NCI-H1417 (cell line): ENCODE data around the gene MT1HL1.
"Not testable (repeated sequence)": the region's sequence is repeated elsewhere in the genome, so short reads cannot be mapped to it uniquely, and the experiment has no call there.

Source experiments
- DNase-seq, 3 experiments: peaks; one replicate each; lab custom pipeline; 2025; lab: John Stamatoyannopoulos, UW

MT1HL1 gene

GRCh38 chr1:237016626-237017025 lies 12.4 kb upstream of the MT1HL1 start:
- no peak for DNase-seq

GRCh38 chr1:237013608-237014007 lies 9.4 kb upstream of the MT1HL1 start:
- no peak for DNase-seq

- DNase-seq = peak in 1 of 3 experiments; percentile 31
These were observed 8.6 kb upstream of the MT1HL1 start for GRCh38 chr1:237012788-237013383.

GRCh38 chr1:237012361-237012760 lies 8.1 kb upstream of the MT1HL1 start:
- DNase-seq = no peak

- no peak for DNase-seq
These were observed 7.2 kb upstream of the MT1HL1 start for GRCh38 chr1:237011432-237011831.

- no peak for DNase-seq
These were observed 5.4 kb upstream of the MT1HL1 start for GRCh38 chr1:237009611-237010010.

- no peak for DNase-seq
These were observed 3.1 kb upstream of the MT1HL1 start for GRCh38 chr1:237007147-237007881.

- DNase-seq = no peak
These were observed 1.4 kb upstream of the MT1HL1 start for GRCh38 chr1:237005674-237006073.

GRCh38 chr1:237003516-237003915 lies 725 bp downstream of the MT1HL1 start:
- no peak for DNase-seq

GRCh38 chr1:237000191-237000590 lies 4.0 kb downstream of the MT1HL1 start:
- no peak for DNase-seq

- DNase-seq = no peak
These were observed 5.7 kb downstream of the MT1HL1 start for GRCh38 chr1:236998546-236998945.

- DNase-seq = peak in 1 of 3 experiments; percentile 27
These were observed 6.4 kb downstream of the MT1HL1 start for GRCh38 chr1:236997882-236998281.

GRCh38 chr1:236997361-236997760 lies 6.9 kb downstream of the MT1HL1 start:
- no peak for DNase-seq

- no peak for DNase-seq
These were observed 9.8 kb downstream of the MT1HL1 start for GRCh38 chr1:236994450-236994849.

- no peak for DNase-seq
These were observed 11.8 kb downstream of the MT1HL1 start for GRCh38 chr1:236992449-236992848.

- DNase-seq = no peak
These were observed 14.2 kb downstream of the MT1HL1 start for GRCh38 chr1:236990052-236990445.

- DNase-seq = no peak
These were observed 14.8 kb downstream of the MT1HL1 start for GRCh38 chr1:236989290-236990051.

- DNase-seq = no peak
These were observed 20.4 kb downstream of the MT1HL1 start for GRCh38 chr1:236983818-236984217.

GRCh38 chr1:236982380-236982779 lies 21.9 kb downstream of the MT1HL1 start:
- DNase-seq = no peak

- not testable (repeated sequence) for DNase-seq
These were observed 22.8 kb downstream of the MT1HL1 start for GRCh38 chr1:236981431-236981830.

- DNase-seq = no peak
These were observed 23.6 kb downstream of the MT1HL1 start for GRCh38 chr1:236980673-236981072.

- DNase-seq = no peak
These were observed 24.9 kb downstream of the MT1HL1 start for GRCh38 chr1:236979149-236979900.
